ENCODE data around the gene DDB1. TPM values are rescaled to one million over a fixed set of nuclear protein-coding genes. Genes with fewer than 3 reads are reported as not detected.

Gene DDB1
- total and polyA plus RNA-seq, 9 of the 15 experiments (the other 6 are each of a cell fraction or from before 2014, with no cell fraction given): 172 to 361 (median 266) TPM

DNA sequence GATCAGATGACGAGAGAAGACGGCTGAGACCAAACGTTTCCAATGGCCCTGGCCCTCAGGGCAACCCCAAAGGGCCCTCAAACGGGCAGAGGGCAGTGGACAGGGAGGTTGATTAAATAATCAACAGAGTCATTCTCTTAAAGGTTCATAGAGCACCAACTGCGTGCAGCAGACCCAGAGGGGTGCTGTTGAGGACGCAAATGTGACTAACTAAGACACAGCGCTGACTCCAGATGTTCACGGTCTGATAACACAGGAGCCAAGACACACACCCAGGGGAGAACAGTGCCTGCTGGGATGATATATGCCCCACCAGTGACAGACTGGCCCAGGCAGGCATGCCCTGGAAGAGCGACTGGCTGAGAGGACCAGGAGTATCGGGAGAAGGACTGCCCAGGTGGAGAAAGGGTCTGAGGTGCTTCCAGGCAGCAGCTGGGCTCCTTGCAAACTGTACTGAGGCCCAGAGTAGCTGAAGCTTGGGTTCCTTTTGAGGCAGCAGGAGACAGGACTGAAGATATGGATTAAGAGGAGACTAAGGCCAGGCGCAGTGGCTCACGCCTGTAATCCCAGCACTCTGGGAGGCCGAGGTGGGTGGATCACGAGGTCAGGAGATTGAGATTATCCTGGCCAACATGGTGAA, 45.4 kb downstream of the DDB1 start (continued):
- TF ChIP-seq ZFX (CRISPR knock-in tag; IDR thresholded peaks at IDR 0.05) (peak; percentile 62), BCOR (IDR thresholded peaks at IDR 0.05) (0 out of 2 replicates have a peak, but pooled peaks have one; percentile 29), ZNF79 (CRISPR knock-in tag; IDR thresholded peaks at IDR 0.05; ENCODE audit: low read depth) (no peak), CCNT2 (IDR thresholded peaks at IDR 0.05; ENCODE audit: borderline replicate concordance, extremely low read depth, insufficient read length, low read depth, low read length) (no peak), TRIM24 (IDR thresholded peaks at IDR 0.05) (peak; percentile 69 to 88; a peak in 3 of 4 replicates), ZNF316 (IDR thresholded peaks at IDR 0.05) (0 out of 2 replicates have a peak, but pooled peaks have one; percentile 20), NCOA1 (IDR thresholded peaks at IDR 0.05; ENCODE audit: low read depth) (peak; percentile 92), NR2C1 (IDR thresholded peaks at IDR 0.05) (peak; percentile 60), NR2C1 (tag; IDR thresholded peaks at IDR 0.05) (peak; percentile 62), FOXK2 (conservative IDR thresholded peaks at IDR 0.05 in 1 of 2, IDR thresholded peaks at IDR 0.05 in 1 of 2; ENCODE audit: low read depth in 2 of 2) (peak; percentile 58 to 67; a peak in 3 of 4 replicates), TARDBP (IDR thresholded peaks at IDR 0.05) (peak; percentile 68; the same call in 1 of the 2 replicates), ZNF23 (CRISPR knock-in tag; IDR thresholded peaks at IDR 0.05) (peak; percentile 55; the same call in 1 of the 2 replicates), ZNF12 (CRISPR knock-in tag; IDR thresholded peaks at IDR 0.05) (no peak), CBFA2T3 (IDR thresholded peaks at IDR 0.05) (peak; percentile 98)
- TF ChIP-seq, protein P1, sequence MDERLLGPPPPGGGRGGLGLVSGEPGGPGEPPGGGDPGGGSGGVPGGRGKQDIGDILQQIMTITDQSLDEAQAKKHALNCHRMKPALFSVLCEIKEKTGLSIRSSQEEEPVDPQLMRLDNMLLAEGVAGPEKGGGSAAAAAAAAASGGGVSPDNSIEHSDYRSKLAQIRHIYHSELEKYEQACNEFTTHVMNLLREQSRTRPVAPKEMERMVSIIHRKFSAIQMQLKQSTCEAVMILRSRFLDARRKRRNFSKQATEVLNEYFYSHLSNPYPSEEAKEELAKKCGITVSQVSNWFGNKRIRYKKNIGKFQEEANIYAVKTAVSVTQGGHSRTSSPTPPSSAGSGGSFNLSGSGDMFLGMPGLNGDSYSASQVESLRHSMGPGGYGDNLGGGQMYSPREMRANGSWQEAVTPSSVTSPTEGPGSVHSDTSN (CRISPR knock-in tag; IDR thresholded peaks at IDR 0.05; ENCODE audit: low read depth): peak; percentile 51
- TF ChIP-seq, protein P1 (tag; conservative IDR thresholded peaks at IDR 0.05; ENCODE audit: low read depth): peak; percentile 93
- TF ChIP-seq, protein P2, sequence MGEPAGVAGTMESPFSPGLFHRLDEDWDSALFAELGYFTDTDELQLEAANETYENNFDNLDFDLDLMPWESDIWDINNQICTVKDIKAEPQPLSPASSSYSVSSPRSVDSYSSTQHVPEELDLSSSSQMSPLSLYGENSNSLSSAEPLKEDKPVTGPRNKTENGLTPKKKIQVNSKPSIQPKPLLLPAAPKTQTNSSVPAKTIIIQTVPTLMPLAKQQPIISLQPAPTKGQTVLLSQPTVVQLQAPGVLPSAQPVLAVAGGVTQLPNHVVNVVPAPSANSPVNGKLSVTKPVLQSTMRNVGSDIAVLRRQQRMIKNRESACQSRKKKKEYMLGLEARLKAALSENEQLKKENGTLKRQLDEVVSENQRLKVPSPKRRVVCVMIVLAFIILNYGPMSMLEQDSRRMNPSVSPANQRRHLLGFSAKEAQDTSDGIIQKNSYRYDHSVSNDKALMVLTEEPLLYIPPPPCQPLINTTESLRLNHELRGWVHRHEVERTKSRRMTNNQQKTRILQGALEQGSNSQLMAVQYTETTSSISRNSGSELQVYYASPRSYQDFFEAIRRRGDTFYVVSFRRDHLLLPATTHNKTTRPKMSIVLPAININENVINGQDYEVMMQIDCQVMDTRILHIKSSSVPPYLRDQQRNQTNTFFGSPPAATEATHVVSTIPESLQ (CRISPR knock-in tag; IDR thresholded peaks at IDR 0.05): no peak
- TF ChIP-seq, protein P3, sequence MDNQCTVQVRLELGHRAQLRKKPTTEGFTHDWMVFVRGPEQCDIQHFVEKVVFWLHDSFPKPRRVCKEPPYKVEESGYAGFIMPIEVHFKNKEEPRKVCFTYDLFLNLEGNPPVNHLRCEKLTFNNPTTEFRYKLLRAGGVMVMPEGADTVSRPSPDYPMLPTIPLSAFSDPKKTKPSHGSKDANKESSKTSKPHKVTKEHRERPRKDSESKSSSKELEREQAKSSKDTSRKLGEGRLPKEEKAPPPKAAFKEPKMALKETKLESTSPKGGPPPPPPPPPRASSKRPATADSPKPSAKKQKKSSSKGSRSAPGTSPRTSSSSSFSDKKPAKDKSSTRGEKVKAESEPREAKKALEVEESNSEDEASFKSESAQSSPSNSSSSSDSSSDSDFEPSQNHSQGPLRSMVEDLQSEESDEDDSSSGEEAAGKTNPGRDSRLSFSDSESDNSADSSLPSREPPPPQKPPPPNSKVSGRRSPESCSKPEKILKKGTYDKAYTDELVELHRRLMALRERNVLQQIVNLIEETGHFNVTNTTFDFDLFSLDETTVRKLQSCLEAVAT (IDR thresholded peaks at IDR 0.05): no peak
- TF ChIP-seq, protein P4, sequence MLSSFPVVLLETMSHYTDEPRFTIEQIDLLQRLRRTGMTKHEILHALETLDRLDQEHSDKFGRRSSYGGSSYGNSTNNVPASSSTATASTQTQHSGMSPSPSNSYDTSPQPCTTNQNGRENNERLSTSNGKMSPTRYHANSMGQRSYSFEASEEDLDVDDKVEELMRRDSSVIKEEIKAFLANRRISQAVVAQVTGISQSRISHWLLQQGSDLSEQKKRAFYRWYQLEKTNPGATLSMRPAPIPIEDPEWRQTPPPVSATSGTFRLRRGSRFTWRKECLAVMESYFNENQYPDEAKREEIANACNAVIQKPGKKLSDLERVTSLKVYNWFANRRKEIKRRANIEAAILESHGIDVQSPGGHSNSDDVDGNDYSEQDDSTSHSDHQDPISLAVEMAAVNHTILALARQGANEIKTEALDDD (IDR thresholded peaks at IDR 0.05): peak; percentile 95
- TF ChIP-seq, protein P5, sequence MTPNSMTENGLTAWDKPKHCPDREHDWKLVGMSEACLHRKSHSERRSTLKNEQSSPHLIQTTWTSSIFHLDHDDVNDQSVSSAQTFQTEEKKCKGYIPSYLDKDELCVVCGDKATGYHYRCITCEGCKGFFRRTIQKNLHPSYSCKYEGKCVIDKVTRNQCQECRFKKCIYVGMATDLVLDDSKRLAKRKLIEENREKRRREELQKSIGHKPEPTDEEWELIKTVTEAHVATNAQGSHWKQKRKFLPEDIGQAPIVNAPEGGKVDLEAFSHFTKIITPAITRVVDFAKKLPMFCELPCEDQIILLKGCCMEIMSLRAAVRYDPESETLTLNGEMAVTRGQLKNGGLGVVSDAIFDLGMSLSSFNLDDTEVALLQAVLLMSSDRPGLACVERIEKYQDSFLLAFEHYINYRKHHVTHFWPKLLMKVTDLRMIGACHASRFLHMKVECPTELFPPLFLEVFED (CRISPR knock-in tag; conservative IDR thresholded peaks at IDR 0.05): 0 out of 2 replicates have a peak, but pooled peaks have one; percentile 19
